Measurements from ENCODE around the gene ABHD13.

- TF ChIP-seq CTCF (IDR thresholded peaks at IDR 0.05), result no peak
- TF ChIP-seq POLR2A (IDR thresholded peaks at IDR 0.05), result no peak
Measured at GRCh38 chr13:108274718-108275117, 56.5 kb downstream of the ABHD13 start.

Data from prostate gland (tissue), 2 donors.